SK-N-SH (cell line): ENCODE data around the gene C1orf210. TPM values are rescaled to one million over a fixed set of nuclear protein-coding genes. Genes with fewer than 3 reads are reported as not detected.

Experiments used
- CTCF ChIA-PET: fragments of 300-600, 350-600 bp; formaldehyde crosslinking; extraction: SDS; loops from one replicate; lab custom pipeline; 2021; lab: Yijun Ruan, JAX
- POLR2A ChIA-PET: fragments of 350-600 bp; sonication (Branson Sonifier 250); formaldehyde crosslinking; extraction: SDS; loops from one replicate; lab custom pipeline; 2020; ENCODE audit warnings: antibody characterized with exemption, inconsistent platforms; lab: Yijun Ruan, JAX
- DNase-seq: peaks from one replicate; pipeline ENCODE4 v3.0.0; 2012
- H2AFZ ChIP-seq: fragments of 200-600 bp; sonication (generic); 2 replicates; pipeline ENCODE4 v1.8.1; 2016; ENCODE audit warnings: antibody characterized with exemption, mild to moderate bottlenecking, low read depth
- H3F3A ChIP-seq: fragments of 200-600 bp; sonication (generic); replicated peaks from 2 replicates; pipeline ENCODE3; 2016; ENCODE audit warnings: antibody characterized with exemption, mild to moderate bottlenecking; ENCODE audit not compliant: insufficient read depth
- H3K27ac ChIP-seq, 2 experiments: fragments of 200-500 bp in 1 of 2; fragments of 200-600 bp in 1 of 2; sonication (Bioruptor generic) in 1 of 2; sonication (generic), shearing (Covaris generic) in 1 of 2; 2 replicates each; pipeline versions ENCODE4 v1.5.1 to v1.6.1; 2014 to 2016; ENCODE audit warnings: low read depth in 2 of 2, inconsistent platforms in 1 of 2, low read length in 1 of 2, mild to moderate bottlenecking in 1 of 2, mixed read lengths in 1 of 2
- H3K27me3 ChIP-seq: fragments of 200-600 bp; sonication (generic), shearing (Covaris generic); 2 replicates; pipeline ENCODE4 v1.6.1; 2016; ENCODE audit warnings: mixed run types; ENCODE audit not compliant: insufficient read depth
- H3K36me3 ChIP-seq, 2 experiments: fragments of 200-500 bp in 1 of 2; fragments of 200-600 bp in 1 of 2; sonication (Bioruptor generic) in 1 of 2; sonication (generic) in 1 of 2; replicated peaks in 1 of 2; 2 replicates each; pipeline versions ENCODE3 to v1.5.1; 2014 to 2016; ENCODE audit warnings: low read length in 1 of 2, mild to moderate bottlenecking in 1 of 2; ENCODE audit not compliant: insufficient read depth in 2 of 2, control insufficient read depth in 1 of 2
- H3K4me1 ChIP-seq, 2 experiments: fragments of 200-500 bp in 1 of 2; fragments of 200-600 bp in 1 of 2; sonication (Bioruptor generic) in 1 of 2; sonication (generic), shearing (Covaris generic) in 1 of 2; 2 replicates each; pipeline versions ENCODE4 v1.5.1 to v1.6.1; 2014 to 2016; ENCODE audit warnings: low read depth in 1 of 2, low read length in 1 of 2, mixed run types in 1 of 2; ENCODE audit not compliant: insufficient read depth in 2 of 2, control insufficient read depth in 1 of 2
- H3K4me2 ChIP-seq: fragments of 200-600 bp; sonication (generic), shearing (Covaris generic); 2 replicates; pipeline ENCODE4 v1.6.1; 2017; ENCODE audit warnings: mixed run types
- H3K4me3 ChIP-seq, 2 experiments: fragments of 200-500 bp in 1 of 2; fragments of 200-600 bp in 1 of 2; sonication (Bioruptor generic) in 1 of 2; sonication (generic), shearing (Covaris generic) in 1 of 2; 2 replicates each; pipeline versions ENCODE4 v1.5.1 to v1.8.1; 2014 to 2016; ENCODE audit warnings: low read depth in 2 of 2, inconsistent platforms in 1 of 2, low read length in 1 of 2, mild to moderate bottlenecking in 1 of 2, mixed read lengths in 1 of 2, moderate library complexity in 1 of 2
- H3K79me2 ChIP-seq: fragments of 200-600 bp; sonication (generic); 2 replicates; pipeline ENCODE4 v1.8.1; 2017; ENCODE audit warnings: mild to moderate bottlenecking; ENCODE audit not compliant: insufficient read depth
- H3K9ac ChIP-seq: fragments of 200-600 bp; sonication (generic); 2 replicates; pipeline ENCODE4 v1.6.1; 2017; ENCODE audit warnings: mixed run types
- H3K9me2 ChIP-seq: fragments of 200-600 bp; sonication (generic); 2 replicates; pipeline ENCODE4 v1.6.1; 2017; ENCODE audit warnings: mixed run types
- H3K9me3 ChIP-seq: fragments of 200-600 bp; sonication (generic); 2 replicates; pipeline ENCODE4 v1.6.1; 2017; ENCODE audit warnings: mixed run types, mild to moderate bottlenecking, moderate library complexity
- H4K20me1 ChIP-seq: fragments of 200-600 bp; sonication (generic); 2 replicates; pipeline ENCODE4 v1.6.1; 2017; ENCODE audit warnings: mild to moderate bottlenecking, mixed run types; ENCODE audit not compliant: insufficient read depth
- GATA2 ChIP-seq: sonication (generic); formaldehyde crosslinking; IDR thresholded peaks from 2 replicates; pipeline ENCODE4 v1.5.0; 2020; ENCODE audit warnings: mild to moderate bottlenecking, missing genetic modification reagents
- JUND ChIP-seq: IDR thresholded peaks from 2 replicates; pipeline ENCODE4 v1.4.0; 2012
- MAX ChIP-seq: IDR thresholded peaks from 2 replicates; pipeline ENCODE4 v1.4.0; 2012; ENCODE audit warnings: low read depth
- MXI1 ChIP-seq: IDR thresholded peaks from 2 replicates; pipeline ENCODE4 v1.6.1; 2012; ENCODE audit warnings: mild to moderate bottlenecking, low read depth, low read length, improper control_type of control experiment
- NRF1 ChIP-seq: IDR thresholded peaks from 2 replicates; pipeline ENCODE4 v1.6.1; 2012; ENCODE audit warnings: low read depth, mild to moderate bottlenecking, low read length
- PBX3 ChIP-seq: IDR thresholded peaks from 2 replicates; pipeline ENCODE4; 2012
- RXRA ChIP-seq: IDR thresholded peaks from 2 replicates; pipeline ENCODE4 v1.4.0; 2012; ENCODE audit warnings: low read depth, mild to moderate bottlenecking, borderline replicate concordance
- SIN3A ChIP-seq: IDR thresholded peaks from 2 replicates; pipeline ENCODE4 v1.6.1; 2012; ENCODE audit warnings: low read depth, mild to moderate bottlenecking, low read length, moderate library complexity, borderline replicate concordance
- SMC3 ChIP-seq: IDR thresholded peaks from 2 replicates; pipeline ENCODE4 v1.6.1; 2012; ENCODE audit warnings: low read depth, low read length, improper control_type of control experiment
- TAF1 ChIP-seq: IDR thresholded peaks from 2 replicates; pipeline ENCODE4 v1.6.1; 2012; ENCODE audit warnings: low read depth, mild to moderate bottlenecking, low read length, moderate library complexity, borderline replicate concordance
- USF2 ChIP-seq: fragments of 150-350 bp; IDR thresholded peaks from 2 replicates; pipeline ENCODE4 v1.6.1; 2017; ENCODE audit warnings: antibody characterized with exemption, low read length, low read depth, borderline replicate concordance
- WGBS: methylation state at CpG from one replicate; pipeline ENCODE4 v1.1.6; 2017; ENCODE audit warnings: low lambda C conversion rate; 5-methylcytosine and 5-hydroxymethylcytosine counted together
- polyA plus RNA-seq, 3 experiments: library from polyadenylated mRNA; depleted of rRNA; stranded (reverse); fragments of >200 nt; gene quantifications; 2 replicates each; pipeline ENCODE4 v1.2.3, GENCODE V29; 2012

The C1orf210 gene
- polyA plus RNA-seq, 1 of the 3 experiments (the other 2 are of a cell fraction), result not detected

GRCh38 chr1:43282220-43283195 lies 2.9 kb downstream of the C1orf210 start:
- H3K4me1 ChIP-seq, result no peaks in the 10 kb centered on the region
- ChIA-PET CTCF (interaction anchor here (1.4 kb wide), 1 partner anchor 56 kb away, joined by 5 read pairs; no protein-coding TSS in a partner anchor), POLR2A (interaction anchor here (0.6 kb wide), 1 partner anchor 304 kb away, joined by 3 read pairs; no protein-coding TSS in a partner anchor)
- H3K9ac ChIP-seq, result no peak overlapping the region
- H3K27me3 ChIP-seq, result peaks cover 2% of the 10 kb centered on the region; the same call in 1 of the 2 replicates
- H3K79me2 ChIP-seq, result no peaks in the 10 kb centered on the region
- no peaks in the 10 kb centered on the region for H3K9me3 ChIP-seq
- H2AFZ ChIP-seq, result no peak overlapping the region
- DNase-seq, result no peak
- WGBS, result 71% methylated on average over 12 of the region's 15 CpGs
- H3K4me3 ChIP-seq, result no peak overlapping the region
- H3K4me2 ChIP-seq, result no peak overlapping the region
- no peaks in the 10 kb centered on the region for H3F3A ChIP-seq
- no peaks in the 10 kb centered on the region for H3K9me2 ChIP-seq
- no peak for TF ChIP-seq SMC3
- TF ChIP-seq GATA2 (CRISPR knock-in tag), result no peak
- TF ChIP-seq PBX3, result no peak
- no peak for TF ChIP-seq SIN3A
- TF ChIP-seq MXI1, result no peak
- TF ChIP-seq MAX, result no peak
- TF ChIP-seq USF2, result no peak
- TF ChIP-seq JUND, result no peak
- no peak for TF ChIP-seq TAF1
- H3K27ac ChIP-seq, result no peak overlapping the region
- no peaks in the 10 kb centered on the region for H3K36me3 ChIP-seq
- H4K20me1 ChIP-seq, result no peaks in the 10 kb centered on the region

- 33% methylated on average over 2 of the region's 2 CpGs for WGBS
- no peak overlapping the region for H3K4me3 ChIP-seq
- no peaks in the 10 kb centered on the region for H3K9me2 ChIP-seq
- ChIA-PET CTCF (interaction anchor here (0.7 to 1.4 kb wide), 2 partner anchors 14 to 54 kb away, joined by 3 to 5 read pairs; no protein-coding TSS in a partner anchor), POLR2A (no interaction called here)
- no peak overlapping the region for H3K4me2 ChIP-seq
- H3K27ac ChIP-seq, result no peak overlapping the region
- no peaks in the 10 kb centered on the region for H4K20me1 ChIP-seq
- no peaks in the 10 kb centered on the region for H3K79me2 ChIP-seq
- peaks cover 11% of the 10 kb centered on the region; the same call in 1 of the 2 replicates for H3K27me3 ChIP-seq
- no peaks in the 10 kb centered on the region for H3K9me3 ChIP-seq
- TF ChIP-seq SIN3A, result no peak
- TF ChIP-seq NRF1, result no peak
- TF ChIP-seq RXRA, result no peak
- no peak overlapping the region for H2AFZ ChIP-seq
- no peaks in the 10 kb centered on the region for H3K36me3 ChIP-seq
- H3F3A ChIP-seq, result no peaks in the 10 kb centered on the region
- no peak for DNase-seq
- H3K4me1 ChIP-seq, result no peaks in the 10 kb centered on the region
- no peak overlapping the region for H3K9ac ChIP-seq
Observed at GRCh38 chr1:43280692-43281091, 4.7 kb downstream of the C1orf210 start.
